Left lung (tissue), 10 donors: Measurements from ENCODE around the gene NLRP10. TPM values are rescaled to one million over a fixed set of nuclear protein-coding genes. Genes with fewer than 3 reads are reported as not detected.

ENCODE experiments used
- ATAC-seq: fragments of 200-7000 bp; cut with Tn5 transposase; one replicate; pipeline ENCODE4 v1.9.1; 2020; ENCODE audit warnings: moderate library complexity
- DNase-seq, 4 donors: peaks; one replicate each; pipeline ENCODE4 v3.0.0-alpha.2; 2013 to 2020
- H3K27ac ChIP-seq, 2 donors: fragments of 200-600 bp; sonication (generic) in 1 of 2; one replicate each; pipeline versions ENCODE4 v1.5.0 to v1.8.0; 2020 to 2021
- H3K27me3 ChIP-seq, 2 donors: fragments of 200-600 bp; sonication (generic) in 1 of 2; one replicate each; pipeline versions ENCODE4 v1.5.0 to v1.8.0; 2020 to 2021
- H3K36me3 ChIP-seq, 2 donors: fragments of 200-600 bp; sonication (generic) in 1 of 2; one replicate each; pipeline versions ENCODE4 v1.5.0 to v1.8.0; 2020 to 2021
- H3K4me1 ChIP-seq, 2 donors: fragments of 200-600 bp; one replicate each; pipeline ENCODE4 v1.8.0; 2021
- H3K4me3 ChIP-seq, 2 donors: fragments of 200-600 bp; sonication (generic) in 1 of 2; one replicate each; pipeline versions ENCODE4 v1.5.0 to v1.8.0; 2020 to 2021; ENCODE audit warnings: mild to moderate bottlenecking in 1 of 2
- H3K9me3 ChIP-seq, 2 donors: fragments of 200-600 bp; sonication (generic) in 1 of 2; one replicate each; pipeline versions ENCODE4 v1.5.0 to v1.8.0; 2020 to 2021
- CTCF ChIP-seq, 2 donors: fragments of 200-600 bp; sonication (generic) in 1 of 2; IDR thresholded peaks; one replicate each; pipeline versions ENCODE4 v1.5.0 to v1.8.0; 2021; ENCODE audit warnings: antibody characterized with exemption in 2 of 2
- intact Hi-C, 2 donors: fragments of 100-400 bp; cut with DNase I; formaldehyde crosslinking; loops; one replicate each; pipeline versions ENCODE4 v1.11.2 to v1.14.2; 2022
- polyA plus RNA-seq, 6 donors: library from polyadenylated mRNA; unstranded; fragments of 120-200 nt; gene quantifications; one replicate each; pipeline ENCODE4 v1.2.1, GENCODE V29; 2013; ENCODE audit not compliant: insufficient read length in 6 of 6
- total RNA-seq, 2 donors: library from RNA; stranded (reverse); fragmentation: NEBNext Ultra II Directional; extraction: Animal tissue kit (Norgen Biotek cat#: 25700); gene quantifications; one replicate each; pipeline ENCODE4 v1.2.1, GENCODE V29; 2021
- donor health status: DM: no; HTN: yes; CAD: no.
- donor health status: DM: no; HTN: no; CAD: no.

Gene NLRP10
- total and polyA plus RNA-seq, 8 donors: not detected

DNA sequence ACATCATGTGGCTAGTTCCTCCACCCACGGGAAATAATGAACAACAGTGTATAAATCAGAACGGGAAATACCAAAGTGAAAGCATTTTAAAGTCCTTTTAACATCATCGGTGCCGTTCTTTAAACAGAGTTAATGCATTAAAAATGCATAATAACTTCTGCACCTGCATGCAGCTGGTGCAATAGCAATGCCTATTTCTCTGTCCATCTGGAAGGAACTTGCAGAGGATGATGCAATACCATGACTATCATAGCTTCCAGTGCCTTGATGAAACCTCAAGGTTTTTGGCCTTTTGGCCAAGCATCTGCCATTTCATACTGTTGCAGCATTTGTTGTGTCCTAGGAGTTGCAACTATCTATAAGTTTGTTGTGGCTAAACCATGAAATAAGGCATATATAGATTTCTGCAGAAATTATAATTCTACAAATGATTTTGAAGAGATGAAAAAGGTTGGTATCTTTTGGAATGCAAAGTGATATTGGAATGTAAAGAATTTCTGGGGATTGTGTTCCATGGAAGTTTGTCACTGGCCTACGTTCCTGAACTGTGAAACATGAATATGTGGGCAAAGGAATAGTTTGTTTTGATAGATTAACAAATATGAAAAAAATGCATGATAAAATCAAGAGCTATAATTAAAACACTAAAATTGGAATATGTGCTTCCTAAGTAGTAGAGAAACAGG is 12.1 kb upstream of the NLRP10 start:
- Histone ChIP-seq H3K4me3 (no peak overlapping the region), H3K27ac (no peak overlapping the region), H3K36me3 (no peaks in the 10 kb centered on the region), H3K27me3 (no peaks in the 10 kb centered on the region), H3K9me3 (no peaks in the 10 kb centered on the region), H3K4me1 (peaks cover 0 to 3% of the 10 kb centered on the region in 2 donors)
- no peak for ATAC-seq
- DNase-seq: no peak
- no peak for TF ChIP-seq CTCF (IDR thresholded peaks at IDR 0.05)
- intact Hi-C loops: no loop called here

- Histone ChIP-seq H3K27ac (no peak overlapping the region), H3K27me3 (no peaks in the 10 kb centered on the region), H3K4me1 (peaks cover 0 to 3% of the 10 kb centered on the region in 2 donors), H3K4me3 (no peak overlapping the region), H3K36me3 (no peaks in the 10 kb centered on the region), H3K9me3 (no peaks in the 10 kb centered on the region)
- DNase-seq: no peak
- no peak for TF ChIP-seq CTCF (IDR thresholded peaks at IDR 0.05)
- intact Hi-C loops: no loop called here
- no peak for ATAC-seq
Measured at GRCh38 chr11:7974668-7975067, 9.4 kb upstream of the NLRP10 start.

- Histone ChIP-seq H3K36me3 (no peaks in the 10 kb centered on the region), H3K4me3 (no peak overlapping the region), H3K27me3 (no peaks in the 10 kb centered on the region), H3K9me3 (no peaks in the 10 kb centered on the region), H3K4me1 (peaks cover 0 to 3% of the 10 kb centered on the region in 2 donors), H3K27ac (no peak overlapping the region)
- intact Hi-C loops: no loop called here
- DNase-seq (no peak), ATAC-seq (no peak)
- TF ChIP-seq CTCF (IDR thresholded peaks at IDR 0.05): no peak
Measured at GRCh38 chr11:7973011-7973410, 7.8 kb upstream of the NLRP10 start.

DNA sequence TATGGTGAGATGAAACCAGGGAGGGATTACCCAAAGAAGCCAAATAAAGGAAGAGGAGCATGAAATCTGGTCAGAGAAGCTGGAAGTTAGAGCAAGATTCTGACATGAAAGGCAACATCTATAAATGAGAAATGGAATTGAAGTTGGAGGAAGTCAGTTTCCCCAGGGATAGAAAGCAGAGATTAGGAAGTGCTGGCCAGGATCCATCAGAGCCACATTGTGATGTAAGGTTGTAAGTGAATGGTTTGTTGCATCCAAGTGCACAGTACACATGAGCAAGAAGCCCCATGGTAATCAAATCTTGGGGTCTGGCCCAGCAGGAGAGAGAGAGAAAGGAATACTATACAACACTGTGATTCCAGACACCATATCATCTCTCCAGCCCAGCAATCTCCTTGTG is 6.6 kb upstream of the NLRP10 start:
- H3K9me3 ChIP-seq: no peaks in the 10 kb centered on the region
- H3K27ac ChIP-seq: no peak overlapping the region
- ATAC-seq (no peak), DNase-seq (no peak)
- no peaks in the 10 kb centered on the region for H3K4me1 ChIP-seq
- no peaks in the 10 kb centered on the region for H3K27me3 ChIP-seq
- no peak for TF ChIP-seq CTCF (IDR thresholded peaks at IDR 0.05)
- no peaks in the 10 kb centered on the region for H3K36me3 ChIP-seq
- intact Hi-C loops: no loop called here
- H3K4me3 ChIP-seq: no peak overlapping the region

GRCh38 chr11:7969756-7970646 is 4.8 kb upstream of the NLRP10 start:
- intact Hi-C loops: no loop called here

More at GRCh38 chr11:7969756-7970646, 4.8 kb upstream of the NLRP10 start:
- TF ChIP-seq CTCF (IDR thresholded peaks at IDR 0.05): no peak
- no peak overlapping the region for H3K4me3 ChIP-seq
- no peaks in the 10 kb centered on the region for H3K9me3 ChIP-seq
- H3K36me3 ChIP-seq: no peaks in the 10 kb centered on the region
- DNase-seq (no peak), ATAC-seq (no peak)
- no peak overlapping the region for H3K27ac ChIP-seq
- H3K4me1 ChIP-seq: no peaks in the 10 kb centered on the region
- no peaks in the 10 kb centered on the region for H3K27me3 ChIP-seq
